Natural killer cell treated with Interleukin-12 subunit alpha and Interleukin-12 subunit beta and Interleukin-15 and Interleukin-18, amount 100 ng/mL, for 72 hours (primary cell): ENCODE data around the gene SAMD5. TPM values are rescaled to one million over a fixed set of nuclear protein-coding genes. Genes with fewer than 3 reads are reported as not detected.

Experiments
- ATAC-seq, 2 donors: fragments of 150-1000 bp; cut with Tn5 transposase in 1 of 2; sonication (Bioruptor Pico), chemical (Tn5 transposase) in 1 of 2; 2 replicates each; pipeline ENCODE4 v1.10.0; 2021
- DNase-seq: peaks from one replicate; pipeline ENCODE4 v3.0.0; 2022; ENCODE audit warnings: low spot score
- H3K27ac Mint-ChIP-seq, 2 donors: 1 replicate in 1 of 2; 2 replicates in 1 of 2; pipeline ENCODE4 v1.8.0; 2022; ENCODE audit warnings: mixed read lengths in 2 of 2, mild to moderate bottlenecking in 1 of 2, moderate library complexity in 1 of 2
- H3K27me3 Mint-ChIP-seq, 2 donors: 1 replicate in 1 of 2; 2 replicates in 1 of 2; pipeline ENCODE4 v1.8.0; 2022; ENCODE audit warnings: mixed read lengths in 2 of 2
- H3K36me3 Mint-ChIP-seq: one replicate; pipeline ENCODE4 v1.8.0; 2022; ENCODE audit warnings: mixed read lengths
- H3K4me1 Mint-ChIP-seq, 2 donors: 1 replicate in 1 of 2; 2 replicates in 1 of 2; pipeline ENCODE4 v1.8.0; 2022; ENCODE audit warnings: low read depth in 2 of 2, mixed read lengths in 2 of 2, mild to moderate bottlenecking in 1 of 2
- H3K4me3 Mint-ChIP-seq: one replicate; pipeline ENCODE4 v1.8.0; 2022; ENCODE audit warnings: mixed read lengths
- H3K9me3 Mint-ChIP-seq: 2 replicates; pipeline ENCODE4 v1.8.0; 2022; ENCODE audit warnings: mixed read lengths
- total RNA-seq, 2 donors: library from RNA; stranded (reverse); gene quantifications; one replicate each; pipeline ENCODE4 v1.2.3, GENCODE V29; 2022

SAMD5 gene
- not detected for total RNA-seq

- peak within 1 kb of the TSS; percentile 50 for H3K4me3 Mint-ChIP-seq
- peaks cover 43 to 44% of the 10 kb centered on the region in 2 donors for H3K27me3 Mint-ChIP-seq
- ATAC-seq, result peak; percentile 58 to 64
- H3K4me1 Mint-ChIP-seq, result peaks cover 4 to 5% of the 10 kb centered on the region in 2 donors
- H3K9me3 Mint-ChIP-seq, result no peaks in the 10 kb centered on the region
- no peak within 1 kb of the TSS for H3K27ac Mint-ChIP-seq
- peaks cover 4% of the 10 kb centered on the region for H3K36me3 Mint-ChIP-seq
- no peak for DNase-seq
Measured at GRCh38 chr6:147508042-147508865, at the start of gene SAMD5. SAMD5 (plus strand) TSS chr6:147508690; CDS start chr6:147508929, 239 bp downstream.

DNA sequence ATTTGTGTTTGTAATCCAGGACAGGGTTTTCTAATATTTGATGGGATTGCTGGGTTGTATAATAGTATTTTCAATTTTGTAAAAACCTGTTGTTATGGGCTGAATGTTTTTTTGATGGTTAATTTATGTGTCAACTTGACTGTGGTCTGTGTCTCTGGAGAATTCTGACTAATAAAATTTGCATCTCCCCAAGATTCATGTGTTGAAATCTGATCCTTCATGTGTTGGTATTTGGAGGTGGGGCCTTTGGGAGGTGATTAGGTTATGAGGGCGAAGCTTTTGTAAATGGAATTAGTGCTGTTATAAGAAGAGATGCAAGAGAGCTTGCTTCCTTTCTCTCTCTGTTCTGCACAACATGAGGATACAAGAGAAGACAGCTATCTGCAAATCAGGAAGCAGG, 48.7 kb upstream of the SAMD5 start:
- no peak for DNase-seq
- H3K27ac Mint-ChIP-seq, result no peak overlapping the region
- no peaks in the 10 kb centered on the region for H3K4me1 Mint-ChIP-seq
- H3K4me3 Mint-ChIP-seq, result no peak overlapping the region
- peaks cover 4 to 7% of the 10 kb centered on the region in 2 donors for H3K27me3 Mint-ChIP-seq
- no peaks in the 10 kb centered on the region for H3K9me3 Mint-ChIP-seq
- ATAC-seq, result no peak
- H3K36me3 Mint-ChIP-seq, result no peaks in the 10 kb centered on the region

DNA sequence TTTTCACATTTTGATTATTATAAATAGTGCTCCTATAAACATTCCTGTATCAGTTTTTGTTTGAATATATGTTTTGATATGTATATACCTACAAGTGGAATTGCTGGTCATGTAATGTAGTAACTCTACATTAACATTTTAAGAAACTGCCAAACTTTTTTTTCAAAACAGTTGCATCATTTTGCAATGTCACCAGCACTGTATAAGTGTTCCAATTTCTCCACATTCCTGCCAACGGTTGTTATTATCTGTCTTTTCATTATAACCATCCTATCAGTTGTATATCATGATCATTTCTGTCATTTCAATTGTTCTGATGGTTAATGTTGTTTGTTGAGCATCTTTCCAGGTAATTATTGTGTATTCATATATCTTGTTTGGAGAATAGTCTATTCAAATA, 44.8 kb upstream of the SAMD5 start:
- peaks cover 0 to 7% of the 10 kb centered on the region in 2 donors for H3K27me3 Mint-ChIP-seq
- H3K4me1 Mint-ChIP-seq, result no peaks in the 10 kb centered on the region
- H3K27ac Mint-ChIP-seq, result no peak overlapping the region
- ATAC-seq (no peak), DNase-seq (no peak)
- H3K36me3 Mint-ChIP-seq, result no peaks in the 10 kb centered on the region
- peaks cover 5% of the 10 kb centered on the region for H3K9me3 Mint-ChIP-seq
- H3K4me3 Mint-ChIP-seq, result no peak overlapping the region

- no peak for DNase-seq
- no peaks in the 10 kb centered on the region for H3K36me3 Mint-ChIP-seq
- H3K4me3 Mint-ChIP-seq, result no peak overlapping the region
- no peak for ATAC-seq
- no peaks in the 10 kb centered on the region for H3K4me1 Mint-ChIP-seq
- H3K27me3 Mint-ChIP-seq, result peaks cover 0 to 12% of the 10 kb centered on the region in 2 donors
- H3K27ac Mint-ChIP-seq, result no peak overlapping the region
- H3K9me3 Mint-ChIP-seq, result peaks cover 5% of the 10 kb centered on the region
Measured at GRCh38 chr6:147467428-147467827, 41.1 kb upstream of the SAMD5 start.

DNA sequence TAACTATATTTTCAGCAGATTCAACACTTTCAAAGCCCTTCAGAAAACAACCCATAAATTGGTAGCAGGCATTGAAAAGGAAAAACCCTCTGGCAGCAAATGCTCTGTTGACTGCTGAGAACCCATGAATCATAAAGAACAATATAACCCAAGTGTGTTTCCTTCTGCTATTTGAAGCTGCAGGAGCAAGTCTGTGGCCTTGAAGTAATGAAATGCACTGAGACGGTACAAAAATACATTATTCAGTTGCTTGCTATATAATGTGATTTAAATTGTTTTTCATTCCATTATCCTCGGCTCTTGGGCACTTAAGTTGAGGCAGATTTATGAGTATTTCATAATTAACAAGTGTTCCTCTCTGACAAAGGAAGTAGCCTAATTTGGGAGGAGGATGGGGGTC, 40.6 kb upstream of the SAMD5 start:
- Mint-ChIP-seq H3K9me3 (peaks cover 5% of the 10 kb centered on the region), H3K36me3 (no peaks in the 10 kb centered on the region), H3K4me1 (no peaks in the 10 kb centered on the region), H3K27me3 (peaks cover 0 to 12% of the 10 kb centered on the region in 2 donors), H3K4me3 (no peak overlapping the region), H3K27ac (no peak overlapping the region)
- ATAC-seq, result no peak
- DNase-seq, result no peak

DNA sequence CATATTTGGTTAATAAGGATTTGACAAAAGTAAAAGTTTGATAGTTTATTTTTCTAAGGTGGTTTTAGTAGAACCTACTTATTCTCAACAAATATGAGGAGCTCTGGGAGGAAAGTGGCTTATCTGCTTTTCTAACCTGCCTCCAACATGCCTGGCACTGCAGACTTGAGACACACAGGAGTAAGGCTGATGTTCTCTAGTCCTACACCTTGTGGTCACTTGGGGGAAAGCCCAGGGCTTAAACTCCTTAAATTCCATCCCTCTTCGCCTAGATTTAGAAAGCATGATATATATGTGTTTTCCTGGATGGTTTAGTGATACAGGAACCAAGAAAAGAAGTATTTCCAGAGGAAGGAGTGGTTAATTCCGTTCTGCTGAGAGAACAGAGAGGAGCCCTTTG, 39.9 kb upstream of the SAMD5 start:
- Mint-ChIP-seq H3K9me3 (peaks cover 10% of the 10 kb centered on the region), H3K4me3 (no peak overlapping the region), H3K36me3 (no peaks in the 10 kb centered on the region), H3K27ac (no peak overlapping the region), H3K4me1 (no peaks in the 10 kb centered on the region), H3K27me3 (peaks cover 0 to 12% of the 10 kb centered on the region in 2 donors)
- DNase-seq (no peak), ATAC-seq (no peak)

GRCh38 chr6:147479857-147480256, 28.6 kb upstream of the SAMD5 start:
- no peaks in the 10 kb centered on the region for H3K4me1 Mint-ChIP-seq
- no peaks in the 10 kb centered on the region for H3K27me3 Mint-ChIP-seq
- ATAC-seq (no peak), DNase-seq (no peak)
- peaks cover 11% of the 10 kb centered on the region for H3K9me3 Mint-ChIP-seq
- H3K27ac Mint-ChIP-seq, result no peak overlapping the region
- no peak overlapping the region for H3K4me3 Mint-ChIP-seq
- H3K36me3 Mint-ChIP-seq, result no peaks in the 10 kb centered on the region

- Mint-ChIP-seq H3K9me3 (peaks cover 3% of the 10 kb centered on the region), H3K27me3 (peaks cover 0 to 2% of the 10 kb centered on the region in 2 donors)
- ATAC-seq, result no peak
Measured at GRCh38 chr6:147486683-147487082, 21.8 kb upstream of the SAMD5 start.

GRCh38 chr6:147497472-147497871, 11.0 kb upstream of the SAMD5 start:
- H3K9me3 Mint-ChIP-seq, result peaks cover 3% of the 10 kb centered on the region
- H3K4me3 Mint-ChIP-seq, result no peak overlapping the region
- H3K27me3 Mint-ChIP-seq, result peaks cover 3 to 7% of the 10 kb centered on the region in 2 donors
- ATAC-seq (no peak), DNase-seq (no peak)
- H3K36me3 Mint-ChIP-seq, result no peaks in the 10 kb centered on the region
- H3K27ac Mint-ChIP-seq, result no peak overlapping the region
- no peaks in the 10 kb centered on the region for H3K4me1 Mint-ChIP-seq

More at GRCh38 chr6:147486683-147487082, 21.8 kb upstream of the SAMD5 start:
- no peak for DNase-seq
- Mint-ChIP-seq H3K4me3 (no peak overlapping the region), H3K27ac (no peak overlapping the region), H3K36me3 (no peaks in the 10 kb centered on the region), H3K4me1 (no peaks in the 10 kb centered on the region)

GRCh38 chr6:147503587-147503986, 4.9 kb upstream of the SAMD5 start:
- Mint-ChIP-seq H3K36me3 (no peaks in the 10 kb centered on the region), H3K9me3 (no peaks in the 10 kb centered on the region), H3K27me3 (peaks cover 24 to 25% of the 10 kb centered on the region in 2 donors), H3K4me1 (peaks cover 0 to 5% of the 10 kb centered on the region in 2 donors), H3K4me3 (no peak overlapping the region), H3K27ac (no peak overlapping the region)
- DNase-seq (no peak), ATAC-seq (no peak)

DNA sequence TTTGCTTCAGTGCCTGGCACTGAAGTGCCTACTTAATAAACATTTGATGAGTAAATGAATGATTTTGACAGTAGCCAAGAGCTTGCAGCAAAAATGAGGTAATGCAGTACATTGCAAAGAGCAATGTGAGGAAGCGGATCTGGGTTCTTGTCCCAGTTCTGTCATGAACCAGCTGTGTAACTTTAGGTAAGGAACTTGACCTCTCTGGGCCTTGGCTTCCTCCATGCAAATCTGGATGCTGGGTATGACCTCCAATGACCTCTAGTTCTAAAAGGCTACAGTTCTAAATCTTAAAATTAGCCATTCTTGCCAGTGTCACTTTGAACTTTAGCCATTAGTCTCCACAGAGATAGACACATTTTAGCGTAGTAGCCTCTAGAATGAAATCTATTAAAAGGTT, 3.6 kb upstream of the SAMD5 start:
- Mint-ChIP-seq H3K9me3 (no peaks in the 10 kb centered on the region), H3K36me3 (peaks cover 4% of the 10 kb centered on the region), H3K27ac (no peak overlapping the region), H3K4me1 (peaks cover 4 to 5% of the 10 kb centered on the region in 2 donors), H3K27me3 (peaks cover 30 to 32% of the 10 kb centered on the region in 2 donors), H3K4me3 (no peak overlapping the region)
- no peak for ATAC-seq
- no peak for DNase-seq

DNA sequence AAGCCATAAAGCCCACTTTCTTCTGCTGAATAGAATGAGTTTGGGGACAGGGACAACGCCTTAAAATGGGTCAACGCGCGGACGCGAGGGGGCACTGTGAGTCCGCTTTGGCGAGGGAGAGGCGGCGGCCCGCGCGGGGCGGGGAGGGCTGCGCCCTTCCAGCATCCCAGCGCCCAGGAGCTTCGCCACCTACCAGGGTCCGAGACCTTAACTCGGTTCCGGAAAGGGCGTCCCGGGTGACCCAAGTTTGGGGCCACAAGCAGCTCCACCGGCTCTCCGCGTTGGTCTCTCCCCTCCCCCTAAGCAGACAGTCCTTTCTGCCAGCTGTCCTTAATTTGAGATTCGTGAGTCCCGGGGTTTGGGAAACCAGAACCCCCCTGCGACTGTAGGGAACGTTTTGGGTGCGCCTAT, 1.8 kb upstream of the SAMD5 start:
- H3K9me3 Mint-ChIP-seq, result no peaks in the 10 kb centered on the region
- H3K27ac Mint-ChIP-seq, result no peak overlapping the region
- H3K4me1 Mint-ChIP-seq, result peaks cover 4 to 5% of the 10 kb centered on the region in 2 donors
- H3K36me3 Mint-ChIP-seq, result peaks cover 4% of the 10 kb centered on the region
- peaks cover 44% of the 10 kb centered on the region in 2 donors for H3K27me3 Mint-ChIP-seq
- H3K4me3 Mint-ChIP-seq, result no peak overlapping the region
- no peak for DNase-seq
- no peak for ATAC-seq

DNA sequence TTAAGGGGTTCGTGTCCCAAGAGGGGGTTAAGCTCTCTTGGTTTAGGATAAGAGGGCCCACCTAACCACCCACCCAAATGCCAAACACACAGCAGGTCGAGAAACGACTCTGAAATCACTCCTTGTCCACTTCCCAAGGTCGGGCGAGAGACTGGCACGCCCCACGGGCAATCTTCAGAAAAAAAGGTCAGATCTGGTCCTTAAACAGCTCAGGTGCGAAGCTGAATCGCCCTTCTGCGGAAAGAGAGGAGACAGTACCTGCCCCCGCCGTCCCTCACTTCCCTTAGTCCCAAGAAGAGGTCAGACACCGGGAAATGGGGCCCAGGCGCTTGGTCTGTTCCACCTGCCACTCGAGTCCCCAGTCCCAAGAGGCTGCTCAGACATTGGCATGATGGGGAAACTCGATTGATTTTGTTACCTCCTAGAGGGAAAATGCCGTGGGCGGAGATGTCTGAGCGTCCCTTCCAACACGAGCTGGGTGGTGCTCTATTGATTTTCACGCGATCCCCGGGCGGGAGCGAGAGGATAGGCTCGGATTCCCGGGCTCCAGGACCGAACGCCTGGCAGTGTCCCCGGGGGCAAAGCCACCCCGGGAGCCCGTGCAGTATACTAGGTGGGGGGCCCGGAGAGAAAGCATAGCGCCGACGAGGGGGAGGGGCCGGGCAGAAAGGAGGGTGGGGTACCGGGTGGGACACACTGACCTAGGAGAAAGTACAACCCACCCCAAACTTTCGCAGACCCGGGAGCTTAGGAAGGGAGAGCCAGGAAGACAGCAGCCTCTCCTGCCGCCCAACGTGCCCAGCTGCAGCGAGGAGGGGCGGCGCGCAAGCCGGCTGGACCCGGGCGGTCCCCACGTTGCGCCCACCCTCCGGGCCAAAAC, 1.1 kb upstream of the SAMD5 start:
- ATAC-seq, result peak; percentile 3 to 14
- peaks cover 4 to 5% of the 10 kb centered on the region in 2 donors for H3K4me1 Mint-ChIP-seq
- H3K9me3 Mint-ChIP-seq, result no peaks in the 10 kb centered on the region
- DNase-seq, result no peak
- peak overlapping the region; percentile 17 for H3K4me3 Mint-ChIP-seq
- no peak overlapping the region for H3K27ac Mint-ChIP-seq
- H3K27me3 Mint-ChIP-seq, result peaks cover 43 to 44% of the 10 kb centered on the region in 2 donors
- peaks cover 4% of the 10 kb centered on the region for H3K36me3 Mint-ChIP-seq
